Epithelial cell of esophagus (primary cell): ENCODE data around the gene EPHB1.

Experiments used
- DNase-seq: peaks from one replicate; pipeline ENCODE4 v3.0.0; 2010; ENCODE audit warnings: low read depth
- H3K4me3 ChIP-seq: 2 replicates; pipeline ENCODE4 v1.5.1; 2011; ENCODE audit warnings: mild to moderate bottlenecking, low read length, control low read depth
- TF ChIP-seq, protein P1 (sequence below): IDR thresholded peaks from 2 replicates; pipeline ENCODE4 v1.5.1; 2011; ENCODE audit warnings: low read depth, mild to moderate bottlenecking, low read length, control low read depth, inconsistent platforms; ENCODE audit not compliant: insufficient read depth; ENCODE audit errors: missing control alignments

Gene EPHB1

GRCh38 chr3:134794950-134795745 is at the start of gene EPHB1:
EPHB1 (plus strand) TSS chr3:134795260.
- TF ChIP-seq, protein P1, sequence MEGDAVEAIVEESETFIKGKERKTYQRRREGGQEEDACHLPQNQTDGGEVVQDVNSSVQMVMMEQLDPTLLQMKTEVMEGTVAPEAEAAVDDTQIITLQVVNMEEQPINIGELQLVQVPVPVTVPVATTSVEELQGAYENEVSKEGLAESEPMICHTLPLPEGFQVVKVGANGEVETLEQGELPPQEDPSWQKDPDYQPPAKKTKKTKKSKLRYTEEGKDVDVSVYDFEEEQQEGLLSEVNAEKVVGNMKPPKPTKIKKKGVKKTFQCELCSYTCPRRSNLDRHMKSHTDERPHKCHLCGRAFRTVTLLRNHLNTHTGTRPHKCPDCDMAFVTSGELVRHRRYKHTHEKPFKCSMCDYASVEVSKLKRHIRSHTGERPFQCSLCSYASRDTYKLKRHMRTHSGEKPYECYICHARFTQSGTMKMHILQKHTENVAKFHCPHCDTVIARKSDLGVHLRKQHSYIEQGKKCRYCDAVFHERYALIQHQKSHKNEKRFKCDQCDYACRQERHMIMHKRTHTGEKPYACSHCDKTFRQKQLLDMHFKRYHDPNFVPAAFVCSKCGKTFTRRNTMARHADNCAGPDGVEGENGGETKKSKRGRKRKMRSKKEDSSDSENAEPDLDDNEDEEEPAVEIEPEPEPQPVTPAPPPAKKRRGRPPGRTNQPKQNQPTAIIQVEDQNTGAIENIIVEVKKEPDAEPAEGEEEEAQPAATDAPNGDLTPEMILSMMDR = peak; percentile 64
- peak; percentile 80 for DNase-seq
- H3K4me3 ChIP-seq = peak within 1 kb of the TSS; percentile 20

DNA sequence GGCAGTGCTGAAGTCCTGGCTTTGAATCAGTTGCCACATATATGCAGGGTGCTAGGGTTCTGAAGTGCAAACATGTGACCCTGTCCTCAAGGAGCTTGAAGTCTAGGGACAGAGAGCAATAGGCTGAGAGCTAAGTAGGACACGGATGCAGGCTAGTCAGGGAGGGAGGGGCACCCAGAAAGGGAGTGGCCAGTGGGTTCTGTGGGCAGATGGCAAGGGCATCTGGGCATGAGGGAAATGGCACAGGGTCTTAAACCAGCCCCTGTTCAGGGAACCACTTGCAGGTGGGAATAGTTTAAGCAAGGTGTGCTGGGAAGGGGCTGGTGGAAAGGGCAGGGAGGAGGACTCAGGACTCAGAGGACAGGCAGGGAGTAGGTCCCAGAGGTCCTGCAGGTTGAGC is 46.4 kb upstream of the EPHB1 start:
- no peak for DNase-seq
- TF ChIP-seq, protein P1 = no peak

DNA sequence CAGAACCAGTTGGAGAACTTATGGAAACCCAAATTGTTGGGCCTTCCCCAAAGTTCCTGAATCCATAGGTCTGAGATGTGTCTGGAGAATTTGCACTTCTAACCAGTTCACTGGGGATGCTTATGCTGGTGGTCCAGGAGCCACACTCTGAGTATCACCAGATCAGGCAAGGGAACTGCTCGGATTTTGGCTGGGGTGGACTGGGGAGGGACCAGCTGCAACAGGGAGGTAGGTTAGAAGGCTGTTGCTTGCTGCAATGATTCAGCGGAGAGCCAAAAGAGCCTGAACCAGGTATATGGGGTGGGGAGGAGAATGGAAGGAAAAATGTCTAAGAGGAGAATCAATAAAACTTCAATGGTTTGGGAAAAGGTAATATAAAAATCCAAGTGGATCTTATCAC is 45.9 kb upstream of the EPHB1 start:
- TF ChIP-seq, protein P1 = no peak

More for the DNA sequence above, 46.4 kb upstream of the EPHB1 start:
- no peak overlapping the region for H3K4me3 ChIP-seq

DNA sequence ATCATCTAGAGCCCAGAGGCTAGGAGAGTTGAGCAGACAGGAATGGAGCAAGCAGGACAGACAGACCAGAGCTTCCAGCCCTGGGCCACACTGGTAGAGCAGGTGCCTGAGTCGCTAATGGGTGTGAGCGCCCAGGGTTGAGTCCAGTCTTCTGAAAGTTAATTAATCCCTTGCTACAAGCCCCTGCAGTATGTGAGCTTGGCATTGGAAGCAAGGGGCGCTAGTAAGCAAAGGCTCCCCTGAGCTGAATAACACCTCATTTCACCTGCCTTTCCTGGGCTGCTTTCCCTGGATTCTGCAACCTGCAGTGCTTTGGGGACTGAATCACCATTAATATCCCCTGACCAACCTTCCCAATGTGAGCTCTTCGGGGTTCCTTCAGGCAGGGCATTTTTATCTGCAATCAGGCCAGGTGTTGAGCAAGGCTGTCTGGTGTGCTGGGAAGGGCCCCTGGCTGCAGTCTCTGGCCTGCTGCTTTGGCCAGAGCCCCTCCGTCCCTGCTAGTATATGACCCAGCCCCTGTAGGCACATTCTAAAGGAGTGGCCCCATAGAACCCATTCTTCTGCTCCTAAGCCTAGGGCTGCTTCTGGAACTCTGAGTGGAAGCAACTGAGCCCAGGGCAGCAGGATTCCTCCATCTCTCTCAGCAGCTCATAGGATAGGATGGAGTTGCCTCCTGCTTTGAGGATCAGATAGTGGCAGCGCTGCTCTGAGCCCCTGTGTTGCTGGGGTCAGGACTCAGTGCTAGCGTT is 45.1 kb upstream of the EPHB1 start:
- TF ChIP-seq, protein P1 = no peak
- DNase-seq = no peak
- H3K4me3 ChIP-seq = no peak overlapping the region

More for the DNA sequence above, 45.9 kb upstream of the EPHB1 start:
- no peak overlapping the region for H3K4me3 ChIP-seq
- no peak for DNase-seq

GRCh38 chr3:134751831-134752230 is 43.2 kb upstream of the EPHB1 start:
- no peak for DNase-seq
- TF ChIP-seq, protein P1 = no peak
- H3K4me3 ChIP-seq = no peak overlapping the region

GRCh38 chr3:134752761-134753461 is 42.1 kb upstream of the EPHB1 start:
- H3K4me3 ChIP-seq = no peak overlapping the region
- DNase-seq = no peak
- TF ChIP-seq, protein P1 = no peak
